HCT116 (cell line): ENCODE measurements around the gene NBEAL2. TPM values are rescaled to one million over a fixed set of nuclear protein-coding genes. Genes with fewer than 3 reads are reported as not detected.
"Not testable (repeated sequence)": the region's sequence is repeated elsewhere in the genome, so short reads cannot be mapped to it uniquely, and the experiment has no call there.

ENCODE experiments used
- ATAC-seq: fragments of 200-7000 bp; cut with Tn5 transposase; 2 replicates; pipeline ENCODE4 v1.9.1; 2020; ENCODE audit warnings: mild to moderate bottlenecking, moderate library complexity
- BruUV-seq: library from RNA; stranded (reverse); fragments of 400-500 nt; replicated peaks from 2 replicates; lab custom pipeline; 2021; lab: Mats Ljungman, UMichigan
- CTCF ChIA-PET: fragments of 300-600 bp; sonication (Branson Sonifier 250); formaldehyde crosslinking; loops from one replicate; lab custom pipeline; 2021; ENCODE audit warnings: antibody characterized with exemption; lab: Charles Lee
- POLR2A ChIA-PET: fragments of 300-600, 350-600 bp; sonication (Branson Sonifier 250); formaldehyde crosslinking; loops from one replicate; lab custom pipeline; 2021; ENCODE audit warnings: antibody characterized with exemption; lab: Charles Lee
- RAD21 ChIA-PET, 2 experiments: fragments of 300-600 bp; sonication (Branson Sonifier 250); formaldehyde crosslinking; loops; one replicate each; lab custom pipeline; 2023; ENCODE audit warnings: low total read pairs in 2 of 2; ENCODE audit not compliant: uncharacterized antibody in 2 of 2, unreplicated experiment in 2 of 2, low non-redundant PET in 1 of 2; lab: Charles Lee
- DNase-seq: peaks from one replicate; pipeline ENCODE4 v3.0.0-alpha.2; 2010; ENCODE audit warnings: low read depth, low spot score
- H2AFZ ChIP-seq: fragments of 200-600 bp; shearing (Covaris generic), sonication (generic); 2 replicates; pipeline ENCODE4 v1.6.1; 2017; ENCODE audit warnings: low read depth, mixed run types, mixed read lengths, antibody characterized with exemption, low read length; ENCODE audit not compliant: poor library complexity, severe bottlenecking
- H3K27ac ChIP-seq: 2 replicates; pipeline ENCODE4 v1.5.1; 2012; ENCODE audit warnings: low read depth, low read length
- H3K27me3 ChIP-seq: fragments of 200-600 bp; sonication (generic); 2 replicates; pipeline ENCODE4 v1.6.1; 2016; ENCODE audit warnings: mixed run types, low read length, mixed read lengths; ENCODE audit not compliant: insufficient read depth
- H3K36me3 ChIP-seq, 2 experiments: fragments of 200-500 bp in 1 of 2; fragments of 200-600 bp in 1 of 2; sonication (Bioruptor generic) in 1 of 2; sonication (generic) in 1 of 2; 2 replicates each; pipeline versions ENCODE4 v1.5.1 to v1.6.1; 2014 to 2016; ENCODE audit warnings: low read length in 2 of 2, inconsistent platforms in 1 of 2, mixed read lengths in 1 of 2, mixed run types in 1 of 2; ENCODE audit not compliant: insufficient read depth in 2 of 2, control insufficient read depth in 1 of 2
- H3K4me1 ChIP-seq, 2 experiments: fragments of 200-600 bp in 1 of 2; sonication (generic) in 1 of 2; 2 replicates each; pipeline versions ENCODE4 v1.5.1 to v1.6.1; 2012 to 2017; ENCODE audit warnings: low read length in 2 of 2, inconsistent platforms in 1 of 2, mild to moderate bottlenecking in 1 of 2, mixed read lengths in 1 of 2, mixed run types in 1 of 2, moderate library complexity in 1 of 2; ENCODE audit not compliant: insufficient read depth in 2 of 2, control insufficient read depth in 1 of 2
- H3K4me2 ChIP-seq: fragments of 200-600 bp; sonication (generic); 2 replicates; pipeline ENCODE4 v1.6.1; 2017; ENCODE audit warnings: mixed run types, low read length, mixed read lengths
- H3K4me3 ChIP-seq, 2 experiments: fragments of 200-600 bp in 1 of 2; sonication (generic) in 1 of 2; replicated peaks in 1 of 2; 2 replicates each; pipeline ENCODE4 v1.5.1; 2011 to 2016; ENCODE audit warnings: low read length in 2 of 2, control low read depth in 1 of 2, low read depth in 1 of 2, mild to moderate bottlenecking in 1 of 2, mixed read lengths in 1 of 2, mixed run types in 1 of 2
- H3K79me2 ChIP-seq: fragments of 200-600 bp; sonication (generic); 2 replicates; pipeline ENCODE4 v1.6.1; 2017; ENCODE audit warnings: mild to moderate bottlenecking, mixed run types, low read length, moderate library complexity, mixed read lengths; ENCODE audit not compliant: insufficient read depth
- H3K9ac ChIP-seq: fragments of 200-600 bp; sonication (generic); 2 replicates; pipeline ENCODE4 v1.6.1; 2016; ENCODE audit warnings: low read length, mixed read lengths
- H3K9me2 ChIP-seq: fragments of 200-600 bp; sonication (generic), shearing (Covaris generic); 2 replicates; pipeline ENCODE4 v1.6.1; 2017; ENCODE audit warnings: mixed run types, mild to moderate bottlenecking, moderate library complexity; ENCODE audit not compliant: insufficient read depth
- H3K9me3 ChIP-seq, 2 experiments: fragments of 200-500 bp in 1 of 2; fragments of 200-600 bp in 1 of 2; sonication (Bioruptor generic) in 1 of 2; sonication (generic) in 1 of 2; 2 replicates each; pipeline ENCODE4 v1.6.1; 2014 to 2017; ENCODE audit warnings: low read length in 2 of 2, mixed read lengths in 2 of 2, inconsistent platforms in 1 of 2, low read depth in 1 of 2, mild to moderate bottlenecking in 1 of 2, mixed run types in 1 of 2, moderate library complexity in 1 of 2; ENCODE audit not compliant: control insufficient read depth in 1 of 2, insufficient read depth in 1 of 2
- H4K20me1 ChIP-seq: fragments of 200-600 bp; sonication (generic), shearing (Covaris generic); 2 replicates; pipeline ENCODE4 v1.6.1; 2017; ENCODE audit warnings: mixed run types, mild to moderate bottlenecking, moderate library complexity; ENCODE audit not compliant: insufficient read depth
- CBX3 ChIP-seq: IDR thresholded peaks from 2 replicates; pipeline ENCODE4 v1.6.1; 2012; ENCODE audit warnings: low read depth
- CEBPB ChIP-seq: IDR thresholded peaks from 2 replicates; pipeline ENCODE4 v1.6.1; 2012; ENCODE audit warnings: low read depth
- EGR1 ChIP-seq: IDR thresholded peaks from 2 replicates; pipeline ENCODE4 v1.6.1; 2012; ENCODE audit warnings: low read depth
- EZH2phosphoT487 ChIP-seq: fragments of 200-600 bp; IDR thresholded peaks from 2 replicates; pipeline ENCODE4 v1.6.1; 2018; ENCODE audit warnings: antibody characterized with exemption, borderline replicate concordance
- FOSL1 ChIP-seq: IDR thresholded peaks from 2 replicates; pipeline ENCODE4 v1.6.1; 2012; ENCODE audit warnings: low read depth
- POLR2A ChIP-seq: IDR thresholded peaks from 2 replicates; pipeline ENCODE4 v1.7.0; 2011; ENCODE audit warnings: borderline replicate concordance; ENCODE audit not compliant: insufficient read depth, insufficient read length; ENCODE audit errors: extremely low read depth
- POLR2AphosphoS5 ChIP-seq: IDR thresholded peaks from 2 replicates; pipeline ENCODE4 v1.6.1; 2011; ENCODE audit warnings: mild to moderate bottlenecking, low read depth, low read length, moderate library complexity
- SP1 ChIP-seq: IDR thresholded peaks from 2 replicates; pipeline ENCODE4 v1.6.1; 2012; ENCODE audit warnings: low read depth
- SRF ChIP-seq: IDR thresholded peaks from 2 replicates; pipeline ENCODE4 v1.6.1; 2012; ENCODE audit warnings: low read depth
- TCF7L2 ChIP-seq: IDR thresholded peaks from 2 replicates; pipeline ENCODE4 v1.7.0; 2011; ENCODE audit warnings: borderline replicate concordance, inconsistent platforms; ENCODE audit not compliant: insufficient read depth, insufficient read length; ENCODE audit errors: extremely low read depth
- YY1 ChIP-seq: IDR thresholded peaks from 2 replicates; pipeline ENCODE4 v1.6.1; 2011; ENCODE audit warnings: low read length, low read depth, moderate library complexity, mild to moderate bottlenecking; ENCODE audit not compliant: insufficient replicate concordance; ENCODE audit errors: extremely low read depth
- ZFX ChIP-seq: fragments of 450-650 bp; IDR thresholded peaks from 2 replicates; pipeline ENCODE4 v1.6.1; 2017
- intact Hi-C: fragments of 100-400 bp; cut with micrococcal nuclease; formaldehyde crosslinking; loops from 2 replicates; pipeline ENCODE4 v1.10.0; 2022
- total RNA-seq: library from RNA; stranded (reverse); gene quantifications from one replicate; pipeline ENCODE4 v1.2.1, GENCODE V29; 2021; ENCODE audit not compliant: unreplicated experiment
- TF ChIP-seq, protein P1 (sequence below), 3 experiments: fragments of 200-600 bp in 1 of 3; sonication (generic) in 1 of 3; IDR thresholded peaks in 2 of 3; conservative IDR thresholded peaks in 1 of 3; 2 replicates each; pipeline ENCODE4 v1.5.1; 2012 to 2017; ENCODE audit warnings: low read depth in 2 of 3, low read length in 2 of 3, antibody characterized with exemption in 1 of 3, borderline replicate concordance in 1 of 3, control low read depth in 1 of 3, mild to moderate bottlenecking in 1 of 3, mixed read lengths in 1 of 3, mixed run types in 1 of 3, moderate library complexity in 1 of 3; ENCODE audit not compliant: insufficient read depth in 1 of 3
- TF ChIP-seq, protein P2 (sequence below): IDR thresholded peaks from 2 replicates; pipeline ENCODE4 v1.6.1; 2012

NBEAL2 gene
- total RNA-seq, 1 experiment from 2014 or later = 72.9 TPM

DNA sequence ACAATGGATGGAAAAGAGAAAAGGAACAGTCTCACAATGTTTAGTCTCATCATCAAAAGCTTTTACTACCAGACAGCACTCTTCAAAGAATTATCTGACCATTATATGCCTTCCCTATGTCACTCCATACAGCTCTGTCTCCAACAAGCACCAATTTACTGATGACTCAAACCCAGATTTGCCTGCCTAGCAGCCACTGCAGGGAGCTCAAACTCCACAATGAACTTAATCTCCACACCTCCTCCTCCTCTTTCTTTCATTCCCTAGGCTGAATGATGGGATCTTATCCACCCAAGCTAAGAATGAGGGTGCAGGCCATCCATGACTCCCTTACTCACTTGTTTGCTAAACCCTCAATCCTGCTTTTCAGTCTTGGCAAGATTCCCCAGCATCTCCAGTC is 45.5 kb downstream of the NBEAL2 start:
- CTCF ChIA-PET = no interaction called here
- no TSS peak for BruUV-seq
- no peak for DNase-seq
- Histone ChIP-seq H2AFZ (no peak overlapping the region), H3K9me3 (no peaks in the 10 kb centered on the region), H4K20me1 (peaks cover 10% of the 10 kb centered on the region; the same call in 1 of the 2 replicates), H3K79me2 (peaks cover 8% of the 10 kb centered on the region), H3K27ac (no peak overlapping the region)
- intact Hi-C loops = no loop called here
- TF ChIP-seq SRF (no peak), CEBPB (no peak), POLR2A (no peak), EZH2phosphoT487 (no peak), SP1 (no peak), ZFX (no peak), FOSL1 (no peak), YY1 (no peak), TCF7L2 (no peak), EGR1 (no peak), CBX3 (no peak), POLR2AphosphoS5 (no peak)
- TF ChIP-seq, protein P1, sequence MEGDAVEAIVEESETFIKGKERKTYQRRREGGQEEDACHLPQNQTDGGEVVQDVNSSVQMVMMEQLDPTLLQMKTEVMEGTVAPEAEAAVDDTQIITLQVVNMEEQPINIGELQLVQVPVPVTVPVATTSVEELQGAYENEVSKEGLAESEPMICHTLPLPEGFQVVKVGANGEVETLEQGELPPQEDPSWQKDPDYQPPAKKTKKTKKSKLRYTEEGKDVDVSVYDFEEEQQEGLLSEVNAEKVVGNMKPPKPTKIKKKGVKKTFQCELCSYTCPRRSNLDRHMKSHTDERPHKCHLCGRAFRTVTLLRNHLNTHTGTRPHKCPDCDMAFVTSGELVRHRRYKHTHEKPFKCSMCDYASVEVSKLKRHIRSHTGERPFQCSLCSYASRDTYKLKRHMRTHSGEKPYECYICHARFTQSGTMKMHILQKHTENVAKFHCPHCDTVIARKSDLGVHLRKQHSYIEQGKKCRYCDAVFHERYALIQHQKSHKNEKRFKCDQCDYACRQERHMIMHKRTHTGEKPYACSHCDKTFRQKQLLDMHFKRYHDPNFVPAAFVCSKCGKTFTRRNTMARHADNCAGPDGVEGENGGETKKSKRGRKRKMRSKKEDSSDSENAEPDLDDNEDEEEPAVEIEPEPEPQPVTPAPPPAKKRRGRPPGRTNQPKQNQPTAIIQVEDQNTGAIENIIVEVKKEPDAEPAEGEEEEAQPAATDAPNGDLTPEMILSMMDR (IDR thresholded peaks at IDR 0.05 in 2 of 3, conservative IDR thresholded peaks at IDR 0.05 in 1 of 3; ENCODE audit: borderline replicate concordance in 1 of 3, insufficient read depth in 1 of 3, low read depth in 2 of 3, low read length in 2 of 3) = no peak
- TF ChIP-seq, protein P2, sequence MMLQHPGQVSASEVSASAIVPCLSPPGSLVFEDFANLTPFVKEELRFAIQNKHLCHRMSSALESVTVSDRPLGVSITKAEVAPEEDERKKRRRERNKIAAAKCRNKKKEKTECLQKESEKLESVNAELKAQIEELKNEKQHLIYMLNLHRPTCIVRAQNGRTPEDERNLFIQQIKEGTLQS = no peak
- TF ChIP-seq, all 23 proteins: peak for 0
- Histone ChIP-seq H3K4me2 (no peak overlapping the region), H3K27me3 (no peaks in the 10 kb centered on the region), H3K4me1 (no peaks in the 10 kb centered on the region), H3K36me3 (0 out of 4 replicates have a peak, but pooled peaks cover 0 to 3% of the 10 kb centered on the region in 2 experiments), H3K4me3 (no peak overlapping the region), H3K9me2 (no peaks in the 10 kb centered on the region), H3K9ac (no peak overlapping the region)
- RAD21 ChIA-PET = interaction anchor here in 1 of 2 experiments (0.5 kb wide), 1 partner anchor 170 kb away, joined by 3 read pairs; no protein-coding TSS in a partner anchor
- POLR2A ChIA-PET = no interaction called here
- ATAC-seq = no peak

DNA sequence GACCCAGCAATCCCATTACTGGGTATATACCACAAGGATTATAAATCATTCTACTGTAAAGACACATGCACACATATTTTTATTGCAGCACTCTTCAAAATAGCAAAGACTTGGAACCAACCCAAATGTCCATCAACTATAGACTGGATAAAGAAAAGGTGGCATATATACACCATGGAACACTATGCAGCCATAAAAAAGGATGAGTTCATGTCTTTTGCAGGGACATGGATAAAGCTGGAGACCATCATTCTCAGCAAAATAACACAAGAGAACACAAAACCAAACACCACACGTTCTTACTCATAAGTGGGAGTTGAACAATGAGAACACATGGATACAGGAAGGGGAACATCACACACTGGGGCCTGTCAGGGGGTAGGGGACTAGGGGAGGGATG is 47.0 kb downstream of the NBEAL2 start:
- BruUV-seq, CTCF ChIA-PET, ATAC-seq, intact Hi-C loops, H3K79me2 ChIP-seq, H3K27me3 ChIP-seq, H3K4me1 ChIP-seq, H2AFZ ChIP-seq, H3K9me3 ChIP-seq, RAD21 ChIA-PET, DNase-seq, H3K36me3 ChIP-seq, H3K9me2 ChIP-seq, H3K4me3 ChIP-seq, H3K27ac ChIP-seq, H3K9ac ChIP-seq, H3K4me2 ChIP-seq, POLR2A ChIA-PET: not testable (repeated sequence)
- peaks cover 15% of the 10 kb centered on the region; the same call in 1 of the 2 replicates for H4K20me1 ChIP-seq
